ENCODE measurements around the gene RPS27A. TPM values are rescaled to one million over a fixed set of nuclear protein-coding genes. Genes with fewer than 3 reads are reported as not detected.
"Not testable (repeated sequence)": the region's sequence is repeated elsewhere in the genome, so short reads cannot be mapped to it uniquely, and the experiment has no call there.

Gene RPS27A
- total RNA-seq = 1,000 to 10,000 TPM; 1,123 to 1,275 TPM

- peak within 1 kb of the TSS; percentile 98 to 100 for H3K27ac Mint-ChIP-seq
- peaks cover 4 to 6% of the 10 kb centered on the region in 2 donors for H3K9me3 Mint-ChIP-seq
- DNase-seq (ENCODE audit: low spot score in 2 of 2) = peak; percentile 87 to 95
- peak; percentile 79 to 90 for ATAC-seq
- peaks cover 56% of the 10 kb centered on the region in 2 donors for H3K36me3 Mint-ChIP-seq
Measured at GRCh38 chr2:55232084-55232862, at the start of gene RPS27A, which contains the start of gene CLHC1. Gene RPS27A, plus strand, starts transcription at chr2:55232688. Its CDS starts 137 bp downstream, at chr2:55232825. Gene CLHC1, minus strand, starts transcription at chr2:55232293. Its CDS starts 9,882 bp downstream, at chr2:55222411.

DNA sequence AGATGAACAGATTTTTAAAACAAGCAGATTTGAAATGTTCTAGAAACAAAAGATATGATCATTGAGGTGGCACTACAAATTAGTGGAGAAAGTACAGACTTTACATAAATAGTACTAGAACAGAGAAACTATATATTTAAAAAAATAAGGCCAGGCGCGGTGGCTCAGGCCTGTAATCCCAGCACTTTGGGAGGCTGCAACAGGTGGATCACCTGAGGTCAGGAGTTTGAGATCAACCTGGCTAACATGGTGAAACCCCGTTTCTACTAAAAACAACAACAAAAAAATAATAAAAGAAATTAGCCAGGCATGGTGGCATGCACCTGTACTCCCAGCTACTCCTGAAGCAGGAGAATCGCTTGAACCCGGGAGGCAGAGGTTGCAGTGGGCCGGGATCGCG lies 45.7 kb upstream of the RPS27A start:
- DNase-seq (ENCODE audit: low spot score in 2 of 2); H3K9me3 Mint-ChIP-seq; ATAC-seq; H3K27ac Mint-ChIP-seq: not testable (repeated sequence)
- peaks cover 5 to 13% of the 10 kb centered on the region in 2 donors for H3K36me3 Mint-ChIP-seq

GRCh38 chr2:55191888-55192287 lies 40.6 kb upstream of the RPS27A start:
- H3K36me3 Mint-ChIP-seq = peaks cover 11 to 13% of the 10 kb centered on the region in 2 donors
- not testable (repeated sequence) for H3K9me3 Mint-ChIP-seq; DNase-seq (ENCODE audit: low spot score in 2 of 2); ATAC-seq; H3K27ac Mint-ChIP-seq

DNA sequence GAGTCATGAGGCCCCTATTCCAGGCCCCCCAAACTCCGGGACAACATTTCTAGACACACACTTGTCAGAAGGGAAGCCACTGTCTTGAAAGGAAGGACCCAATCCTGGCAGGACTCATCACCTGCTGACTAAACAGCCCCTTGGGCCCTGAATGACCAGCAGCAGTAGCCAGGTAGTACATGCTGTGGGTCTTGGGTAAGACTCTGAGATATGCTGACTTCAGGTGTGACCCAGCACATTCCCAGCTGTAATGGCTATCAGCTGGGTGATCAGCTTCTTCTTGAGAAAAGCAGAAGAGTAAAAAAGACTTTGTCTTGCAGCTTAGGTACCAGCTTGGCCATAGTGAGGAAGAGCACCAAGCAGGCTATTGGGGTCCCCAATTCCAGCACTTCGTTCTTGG lies 36.0 kb upstream of the RPS27A start:
- Mint-ChIP-seq H3K9me3 (peaks cover 10 to 18% of the 10 kb centered on the region in 2 donors), H3K36me3 (peaks cover 37 to 45% of the 10 kb centered on the region in 2 donors), H3K27ac (no peak overlapping the region)
- ATAC-seq (no peak), DNase-seq (ENCODE audit: low spot score in 2 of 2) (no peak)

GRCh38 chr2:55200416-55200815 lies 32.1 kb upstream of the RPS27A start:
- peaks cover 44 to 47% of the 10 kb centered on the region in 2 donors for H3K36me3 Mint-ChIP-seq
- no peak for ATAC-seq

DNA sequence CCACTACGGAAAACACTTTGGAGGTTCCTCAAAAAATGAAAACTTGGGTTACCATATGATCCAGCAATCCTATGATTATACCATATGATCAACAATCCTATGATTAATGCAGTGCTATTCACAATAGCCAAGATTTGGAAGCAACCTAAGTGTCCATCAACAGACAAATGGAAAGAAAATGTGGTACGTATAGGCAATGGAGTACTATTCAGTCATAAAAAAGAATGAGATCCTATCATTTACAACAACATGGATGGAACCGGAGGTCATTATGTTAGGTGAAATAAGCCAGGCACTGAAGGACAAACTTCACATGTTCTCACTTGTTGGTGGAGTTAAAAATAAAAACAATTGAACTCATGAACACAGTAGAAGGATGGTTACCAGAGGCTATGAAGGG lies 28.0 kb upstream of the RPS27A start:
- H3K9me3 Mint-ChIP-seq = peaks cover 8 to 13% of the 10 kb centered on the region in 2 donors
- H3K27ac Mint-ChIP-seq = no peak overlapping the region
- H3K36me3 Mint-ChIP-seq = peaks cover 24 to 27% of the 10 kb centered on the region in 2 donors
- DNase-seq (ENCODE audit: low spot score in 2 of 2) (no peak), ATAC-seq (no peak)

More at GRCh38 chr2:55200416-55200815, 32.1 kb upstream of the RPS27A start:
- Mint-ChIP-seq H3K27ac (no peak overlapping the region), H3K9me3 (peaks cover 8 to 20% of the 10 kb centered on the region in 2 donors)
- DNase-seq (ENCODE audit: low spot score in 2 of 2) = no peak

DNA sequence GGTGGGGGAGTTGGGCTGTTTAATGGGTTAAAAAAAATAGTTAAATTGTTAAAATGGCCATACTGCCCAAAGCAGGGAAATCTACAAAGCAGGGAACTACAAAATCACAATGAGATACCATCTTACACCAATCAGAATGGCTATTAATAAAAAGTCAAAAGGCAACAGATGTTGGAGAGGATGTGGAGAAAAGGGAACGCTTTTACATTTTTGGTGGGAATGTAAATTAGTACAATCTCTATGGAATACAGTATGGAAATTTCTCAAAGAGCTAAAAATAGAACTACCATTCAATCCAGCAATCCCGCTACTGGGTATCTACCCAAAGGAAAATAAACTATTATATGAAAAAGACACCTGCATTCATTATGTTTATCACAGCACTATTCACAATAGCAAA lies 27.5 kb upstream of the RPS27A start:
- no peak for ATAC-seq
- Mint-ChIP-seq H3K36me3 (peaks cover 20 to 23% of the 10 kb centered on the region in 2 donors), H3K9me3 (peaks cover 8 to 11% of the 10 kb centered on the region in 2 donors), H3K27ac (no peak overlapping the region)
- DNase-seq (ENCODE audit: low spot score in 2 of 2) = no peak

GRCh38 chr2:55213822-55214221 lies 18.7 kb upstream of the RPS27A start:
- Mint-ChIP-seq H3K36me3 (no peaks in the 10 kb centered on the region), H3K27ac (no peak overlapping the region), H3K9me3 (no peaks in the 10 kb centered on the region)
- no peak for ATAC-seq
- no peak for DNase-seq (ENCODE audit: low spot score in 2 of 2)

- Mint-ChIP-seq H3K9me3 (peaks cover 0 to 6% of the 10 kb centered on the region in 2 donors), H3K27ac (peak overlapping the region; percentile 65 to 82), H3K36me3 (peaks cover 7 to 12% of the 10 kb centered on the region in 2 donors)
- DNase-seq (ENCODE audit: low spot score in 2 of 2) = no peak
- no peak for ATAC-seq
Measured at GRCh38 chr2:55223958-55224760, 8.3 kb upstream of the RPS27A start.

DNA sequence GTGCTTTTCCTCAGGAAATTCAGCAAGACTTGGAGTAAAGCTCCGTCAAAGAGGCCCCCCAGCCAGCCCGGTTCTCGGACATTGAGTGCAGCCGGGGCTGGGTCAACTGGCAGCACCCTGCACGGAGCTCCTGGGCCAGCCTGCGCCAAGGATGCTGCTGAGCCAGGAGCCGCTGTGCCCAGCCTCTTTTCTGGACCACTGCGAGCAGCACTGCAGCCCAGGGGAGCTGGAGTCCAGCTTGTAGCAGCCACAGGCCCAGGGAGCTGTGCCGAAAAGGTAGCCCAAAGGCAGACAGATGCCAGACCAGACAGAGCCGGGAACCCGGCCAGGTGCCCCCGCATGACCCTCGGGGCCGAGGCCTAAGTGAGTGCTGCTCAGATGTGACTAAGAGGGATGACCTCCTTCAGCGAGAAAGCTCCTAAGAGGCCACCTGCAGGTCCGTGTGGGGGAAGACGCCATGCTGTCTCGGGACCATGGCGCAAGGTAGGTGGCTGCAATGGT lies 7.7 kb upstream of the RPS27A start:
- ATAC-seq = no peak
- Mint-ChIP-seq H3K27ac (no peak overlapping the region), H3K36me3 (peaks cover 7 to 17% of the 10 kb centered on the region in 2 donors), H3K9me3 (peaks cover 0 to 6% of the 10 kb centered on the region in 2 donors)
- no peak for DNase-seq (ENCODE audit: low spot score in 2 of 2)

- Mint-ChIP-seq H3K36me3 (peaks cover 12 to 24% of the 10 kb centered on the region in 2 donors), H3K27ac (no peak overlapping the region), H3K9me3 (peaks cover 3 to 6% of the 10 kb centered on the region in 2 donors)
- DNase-seq (ENCODE audit: low spot score in 2 of 2) = no peak
- ATAC-seq = no peak
Measured at GRCh38 chr2:55225481-55226020, 6.9 kb upstream of the RPS27A start.

DNA sequence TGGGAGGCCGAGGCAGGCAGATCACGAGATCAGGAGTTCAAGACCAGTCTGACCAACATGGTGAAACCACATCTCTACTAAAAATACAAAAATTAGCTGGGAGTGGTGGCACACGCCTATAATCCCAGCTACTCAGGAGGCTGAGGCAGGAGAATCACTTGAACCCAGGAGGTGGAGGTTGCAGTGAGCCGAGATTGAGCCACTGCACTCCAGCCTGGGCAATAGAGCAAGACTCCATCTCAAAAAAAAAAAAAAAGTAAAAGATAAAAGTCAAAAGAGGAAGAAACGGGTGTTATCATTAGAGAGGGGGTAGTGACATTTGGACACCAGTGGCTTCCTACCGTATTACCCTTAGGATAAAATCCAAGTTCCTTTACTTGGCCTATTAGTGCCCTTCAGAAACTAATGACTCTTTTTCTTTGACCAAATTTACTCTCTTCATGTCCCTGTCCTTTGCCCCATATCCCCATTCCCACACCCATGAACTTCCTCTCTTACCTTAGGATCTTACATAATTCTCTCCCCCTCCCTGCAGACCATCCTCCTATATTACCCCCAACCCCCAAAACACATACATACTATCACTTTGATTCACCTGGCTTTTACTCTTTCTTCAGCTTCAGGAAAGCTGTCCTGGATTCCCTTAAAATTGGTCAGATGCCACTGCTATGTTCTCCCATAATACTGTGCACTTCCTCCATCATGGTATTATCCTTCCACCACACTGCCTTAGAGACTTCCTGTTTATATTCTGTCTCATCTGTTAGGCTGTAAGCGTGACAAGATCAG lies 4.9 kb upstream of the RPS27A start:
- not testable (repeated sequence) for H3K9me3 Mint-ChIP-seq; ATAC-seq; DNase-seq (ENCODE audit: low spot score in 2 of 2)
- Mint-ChIP-seq H3K27ac (peak overlapping the region; percentile 35 to 38), H3K36me3 (peaks cover 33% of the 10 kb centered on the region in 2 donors)

GRCh38 chr2:55228226-55228563 lies 4.3 kb upstream of the RPS27A start:
- H3K9me3 Mint-ChIP-seq = peaks cover 4 to 6% of the 10 kb centered on the region in 2 donors
- H3K27ac Mint-ChIP-seq = peak overlapping the region; percentile 35 to 38
- peaks cover 38 to 39% of the 10 kb centered on the region in 2 donors for H3K36me3 Mint-ChIP-seq
- no peak for DNase-seq (ENCODE audit: low spot score in 2 of 2)
- no peak for ATAC-seq

- Mint-ChIP-seq H3K36me3 (peaks cover 48 to 49% of the 10 kb centered on the region in 2 donors), H3K9me3 (peaks cover 4 to 6% of the 10 kb centered on the region in 2 donors), H3K27ac (peak overlapping the region in 1 of 2 donors; percentile 12)
- ATAC-seq = no peak
- no peak for DNase-seq (ENCODE audit: low spot score in 2 of 2)
Measured at GRCh38 chr2:55229221-55229620, 3.3 kb upstream of the RPS27A start.

- Mint-ChIP-seq H3K36me3 (peaks cover 56% of the 10 kb centered on the region in 2 donors), H3K27ac (peak overlapping the region in 1 of 2 donors; percentile 100), H3K9me3 (peaks cover 4 to 6% of the 10 kb centered on the region in 2 donors)
- ATAC-seq = no peak
- DNase-seq (ENCODE audit: low spot score in 2 of 2) = no peak
Measured at GRCh38 chr2:55230551-55230950, 1.9 kb upstream of the RPS27A start.

- H3K27ac Mint-ChIP-seq = peak overlapping the region; percentile 98 to 100
- H3K9me3 Mint-ChIP-seq = peaks cover 4 to 6% of the 10 kb centered on the region in 2 donors
- ATAC-seq = peak; percentile 32 to 36
- peaks cover 56% of the 10 kb centered on the region in 2 donors for H3K36me3 Mint-ChIP-seq
- DNase-seq (ENCODE audit: low spot score in 2 of 2) = no peak
Measured at GRCh38 chr2:55231546-55232083, 873 bp upstream of the RPS27A start.

All from activated naive CD4-positive, alpha-beta T cell treated with anti-CD3 and anti-CD28 coated beads, Interleukin-2, amount 50 U/mL, for 72 hours (primary cell).